Dermis blood vessel endothelial cell (primary cell): Measurements from ENCODE around the gene OSBPL1A. TPM values are rescaled to one million over a fixed set of nuclear protein-coding genes. Genes with fewer than 3 reads are reported as not detected.
A peak's percentile ranks its signal among the peaks of the same experiment; 100 is the strongest.

Experiments
- DNase-seq: peaks from one replicate; pipeline ENCODE4 v3.0.0; 2010
- total RNA-seq: library from RNA; depleted of rRNA; stranded (reverse); fragments of >200 nt; gene quantifications from 2 replicates; pipeline ENCODE4 v1.2.3, GENCODE V29; 2014

OSBPL1A gene
- total RNA-seq, 1 donor from 2014 or later, result 14.3 TPM

DNA sequence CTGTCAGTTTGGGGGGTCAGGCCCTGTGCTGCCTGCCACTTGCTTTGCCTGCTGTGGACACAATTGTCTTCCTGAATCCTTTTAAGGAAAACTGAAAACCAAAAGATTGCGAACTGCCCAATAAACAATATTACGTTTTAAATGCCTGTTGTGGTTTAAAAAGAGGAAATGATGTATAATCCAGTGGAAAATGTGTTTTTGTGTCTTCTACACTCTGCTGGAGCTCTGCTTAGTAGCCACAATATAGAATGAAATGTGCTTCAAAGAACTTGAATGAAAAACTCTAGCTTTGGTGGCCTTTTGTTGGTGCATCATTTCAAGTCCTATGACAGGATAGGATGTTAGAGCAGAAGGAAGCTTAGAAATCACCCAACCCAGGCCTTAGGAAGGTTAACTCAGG, 282.0 kb downstream of the OSBPL1A start:
- no peak for DNase-seq

- DNase-seq, result no peak
Measured at GRCh38 chr18:24114924-24115549, 282.6 kb downstream of the OSBPL1A start.

- peak; percentile 11 for DNase-seq
Measured at GRCh38 chr18:24112874-24113615, 284.6 kb downstream of the OSBPL1A start.

DNA sequence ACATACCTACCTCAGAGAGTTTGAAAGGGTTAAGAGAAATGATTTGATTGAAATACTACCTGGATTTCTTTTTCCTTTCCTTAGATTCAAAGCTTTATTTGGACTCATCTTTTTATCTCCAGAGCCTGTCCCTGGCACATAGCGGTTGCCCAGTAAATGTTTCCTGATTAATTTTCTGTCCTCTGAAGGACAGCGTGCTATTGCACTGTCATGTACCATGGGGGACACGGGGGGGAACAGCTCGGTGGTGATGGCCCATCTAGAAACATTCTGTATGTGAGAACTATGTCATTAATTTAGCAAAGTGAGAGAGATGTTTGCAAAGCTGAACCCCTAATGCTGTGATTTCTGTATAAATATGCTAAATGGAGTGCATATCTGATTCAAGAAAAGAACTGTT, 285.2 kb downstream of the OSBPL1A start:
- no peak for DNase-seq

Other genes with a start within 250 kb of the OSBPL1A start
- gene IMPACT, start 28.8 kb upstream of the OSBPL1A start, total RNA-seq, result 21.6 and 24.8 TPM in 2 replicates
- 0.19 TPM in 1 of 2 replicates, not detected in the other for gene HRH4, start 62.8 kb upstream of the OSBPL1A start, total RNA-seq